ENCODE data around the gene VWA3B. TPM values are rescaled to one million over a fixed set of nuclear protein-coding genes. Genes with fewer than 3 reads are reported as not detected.

Gene VWA3B
- total and polyA plus RNA-seq, 2 of the 4 experiments (the other 2 are of a cell fraction): not detected

- Histone ChIP-seq H2BK120ac (ENCODE audit: low read depth, low read length) (no peak overlapping the region), H3K27ac (ENCODE audit: insufficient read depth, low read length) (no peak overlapping the region), H2BK15ac (ENCODE audit: low read depth, low read length) (no peak overlapping the region), H3K36me3 (ENCODE audit: control insufficient read depth, insufficient read depth, low read length) (no peaks in the 10 kb centered on the region), H3K9ac (ENCODE audit: low read depth, low read length) (no peak overlapping the region), H3K14ac (replicated peaks; ENCODE audit: low read depth, low read length) (no peak overlapping the region), H3K4me2 (ENCODE audit: low read depth, low read length) (no peak overlapping the region), H3K4ac (ENCODE audit: low read depth, low read length) (no peak overlapping the region), H3K56ac (ENCODE audit: extremely low read depth, insufficient read depth, low read length) (no peak overlapping the region), H2BK5ac (ENCODE audit: low read depth, low read length, poor library complexity, severe bottlenecking) (no peak overlapping the region), H3K79me1 (ENCODE audit: low read depth in 1 of 2, low read length in 2 of 2) (no peaks in the 10 kb centered on the region), H2AK5ac (ENCODE audit: low read depth, low read length) (no peak overlapping the region), H4K5ac (ENCODE audit: low read depth, low read length) (no peak overlapping the region), H3K27me3 (ENCODE audit: control insufficient read depth, insufficient read depth, low read length) (peaks cover 17% of the 10 kb centered on the region), H4K8ac (ENCODE audit: low read depth in 2 of 2, low read length in 2 of 2) (no peak overlapping the region), H3K4me1 (ENCODE audit: control insufficient read depth, insufficient read depth, low read length) (0 out of 2 replicates have a peak, but pooled peaks cover 1% of the 10 kb centered on the region), H2AFZ (replicated peaks; ENCODE audit: low read length, poor library complexity) (no peak overlapping the region), H3K9me1 (ENCODE audit: insufficient read depth, low read length) (no peaks in the 10 kb centered on the region; the same call in 1 of the 2 replicates), H2BK20ac (ENCODE audit: low read depth, low read length) (no peak overlapping the region), H2AK9ac (replicated peaks; ENCODE audit: low read depth, low read length, poor library complexity) (no peak overlapping the region), H3K18ac (ENCODE audit: low read depth, low read length) (no peak overlapping the region), H4K91ac (ENCODE audit: insufficient read depth, low read depth, low read length) (no peak overlapping the region), H3K23ac (ENCODE audit: low read depth, low read length) (no peak overlapping the region), H4K20me1 (ENCODE audit: insufficient read depth, low read length) (no peaks in the 10 kb centered on the region), H3K9me3 (ENCODE audit: control insufficient read depth, insufficient read depth, low read length) (no peaks in the 10 kb centered on the region), H3K4me3 (ENCODE audit: insufficient read depth, low read depth, low read length) (no peak overlapping the region)
- no TSS peak for BruUV-seq (replicated peaks)
- WGBS, 2 experiments (ENCODE audit: extremely low coverage in 2 of 2, insufficient read length in 1 of 2): no CpG with 5 or more reads among the region's 2 CpGs
- no peak for DNase-seq
- CTCF ChIA-PET: no interaction called here
- TF ChIP-seq ELK1 (IDR thresholded peaks at IDR 0.05; ENCODE audit: borderline replicate concordance, low read depth, low read length) (no peak), BHLHE40 (IDR thresholded peaks at IDR 0.05; ENCODE audit: low read depth, low read length) (no peak)
- dilution Hi-C loops (cut with HindIII; ENCODE audit: low sequenced_read_pairs, unreplicated experiment): no loop called here
- POLR2A ChIA-PET (ENCODE audit: unreplicated experiment): no interaction called here
- ATAC-seq (ENCODE audit: low read depth): no peak
- intact Hi-C loops (cut with micrococcal nuclease): loop anchor here (5.0 kb wide), 1 partner anchor 462 kb away; no protein-coding TSS in a partner anchor
- in situ Hi-C loops (cut with MboI; ENCODE audit: low sequenced_read_pairs): no loop called here
These were observed 77.3 kb downstream of the VWA3B start for GRCh38 chr2:98164256-98164655.

Data from IMR-90 (cell line).